Activated effector memory CD4-positive, alpha-beta T cell treated with anti-CD3 and anti-CD28 coated beads, Interleukin-2, amount 50 U/mL, for 16 hours (primary cell): ENCODE results near the gene CST4.
"Not testable (repeated sequence)": the region's sequence is repeated elsewhere in the genome, so short reads cannot be mapped to it uniquely, and the experiment has no call there.

ENCODE experiments used
- DNase-seq: peaks from one replicate; pipeline ENCODE4 v3.0.0-alpha.2; 2020

CST4 gene

GRCh38 chr20:23640671-23641667 lies 47.9 kb downstream of the CST4 start:
- no peak for DNase-seq

- no peak for DNase-seq
Observed at GRCh38 chr20:23640018-23640601, 48.7 kb downstream of the CST4 start.

- no peak for DNase-seq
Observed at GRCh38 chr20:23639490-23639958, 49.3 kb downstream of the CST4 start.

GRCh38 chr20:23638309-23638708 lies 50.5 kb downstream of the CST4 start:
- no peak for DNase-seq

- DNase-seq, result no peak
Observed at GRCh38 chr20:23637282-23638221, 51.3 kb downstream of the CST4 start, which contains the start of gene CST3. CST3 (minus strand) TSS chr20:23637955; CDS start chr20:23637862, 93 bp downstream.

GRCh38 chr20:23636908-23637281 lies 51.9 kb downstream of the CST4 start:
- DNase-seq, result no peak

- no peak for DNase-seq
Observed at GRCh38 chr20:23636182-23636907, 52.5 kb downstream of the CST4 start.

GRCh38 chr20:23635768-23636090 lies 53.1 kb downstream of the CST4 start:
- not testable (repeated sequence) for DNase-seq
